ENCODE results near the gene ZFHX2.

The ZFHX2 gene

DNA sequence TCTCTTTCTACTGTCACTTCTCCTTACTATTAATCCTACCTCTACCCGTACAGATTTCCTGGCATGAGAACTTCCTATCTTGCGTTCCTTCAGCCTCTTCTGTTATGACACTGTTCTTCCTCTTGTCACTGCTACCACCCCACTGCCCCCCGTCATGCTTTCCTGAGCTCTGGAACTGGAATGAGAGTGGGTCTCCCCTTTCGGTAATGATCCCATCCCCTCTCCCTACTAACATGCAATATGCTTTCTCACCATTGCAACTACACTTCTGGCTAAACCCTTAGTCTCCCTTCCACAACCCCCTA, 20.9 kb upstream of the ZFHX2 start:
- no peak for FAIRE-seq

- FAIRE-seq = no peak
Observed at GRCh38 chr14:23571701-23572523, 20.3 kb upstream of the ZFHX2 start.

- FAIRE-seq = no peak
Observed at GRCh38 chr14:23570806-23571483, 19.4 kb upstream of the ZFHX2 start.

DNA sequence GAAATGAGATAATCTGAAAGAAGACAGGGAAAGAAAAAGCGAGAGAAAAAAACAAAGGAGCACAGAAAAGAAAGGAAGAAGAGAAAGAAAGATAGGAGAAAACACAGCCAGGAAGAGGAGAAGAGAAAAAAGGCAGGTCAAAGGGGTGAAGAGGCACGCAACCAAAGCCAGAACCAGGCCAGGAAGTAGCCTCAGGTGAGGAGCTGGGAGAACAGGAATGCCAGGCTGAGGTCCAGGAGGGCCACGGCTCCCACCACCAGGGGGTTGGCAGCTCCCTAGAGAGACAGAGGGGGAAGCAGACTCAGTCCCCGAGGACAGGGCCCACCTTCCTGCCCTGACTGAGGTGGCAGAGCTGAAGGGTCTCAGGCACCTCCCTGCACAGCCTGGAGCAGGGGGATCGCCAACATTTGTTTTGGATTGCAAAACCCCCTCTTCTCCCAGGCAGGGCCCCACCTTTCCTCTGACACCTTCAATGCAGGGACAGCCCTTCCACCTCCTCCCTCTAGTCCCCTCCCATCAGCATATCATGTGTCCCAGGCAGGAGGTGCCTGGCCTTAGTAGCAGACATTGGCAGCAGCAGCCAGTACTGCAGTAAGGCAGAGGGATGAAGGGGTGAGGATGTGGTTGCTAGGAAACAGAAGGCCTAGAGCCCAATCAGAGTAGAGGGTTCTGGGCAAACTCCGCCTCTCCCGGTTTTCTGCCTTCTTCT, 18.0 kb upstream of the ZFHX2 start:
- FAIRE-seq = no peak

DNA sequence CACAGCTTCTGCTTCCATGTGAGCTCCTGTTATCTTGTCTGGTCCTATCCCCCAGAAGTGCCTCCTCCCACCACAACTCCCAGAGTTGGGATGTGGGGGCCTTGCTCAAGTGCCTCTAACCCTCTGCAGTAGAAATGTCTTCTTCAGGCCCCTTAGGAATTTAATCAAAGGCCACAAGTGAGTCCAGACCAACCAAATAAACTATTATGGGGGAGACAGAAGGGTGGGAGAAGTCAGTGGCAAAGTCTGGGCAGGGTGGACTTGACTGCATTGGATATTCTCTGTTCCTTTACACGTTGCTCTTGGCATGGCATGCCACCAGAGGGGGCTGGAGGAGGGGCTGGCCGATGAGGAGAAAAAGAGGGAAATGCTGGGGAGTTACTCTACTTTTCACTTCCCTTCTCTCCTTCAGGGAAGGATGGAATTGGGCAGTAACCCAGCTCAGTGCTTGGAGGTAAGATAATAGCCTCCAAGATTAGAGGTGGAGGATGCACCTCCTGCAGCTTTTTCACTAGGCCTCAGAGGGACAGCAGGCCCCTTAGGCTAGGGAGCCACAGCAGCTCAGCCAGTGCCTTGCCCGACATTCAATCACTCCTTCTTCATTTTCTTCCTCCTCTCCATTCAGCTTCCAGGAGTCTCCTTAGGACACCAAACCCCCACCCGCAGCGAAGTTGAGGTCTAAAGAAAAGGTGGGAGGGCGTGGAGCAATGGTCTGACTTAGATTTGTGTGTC, 17.2 kb upstream of the ZFHX2 start:
- no peak for FAIRE-seq

- no peak for FAIRE-seq
Observed at GRCh38 chr14:23568021-23568599, 16.5 kb upstream of the ZFHX2 start.

GRCh38 chr14:23567186-23568020, 15.8 kb upstream of the ZFHX2 start, which contains the start of gene AP1G2:
TSS of gene AP1G2 (minus strand) at chr14:23567791. CDS start at chr14:23567314, 477 bp downstream.
- no peak for FAIRE-seq

DNA sequence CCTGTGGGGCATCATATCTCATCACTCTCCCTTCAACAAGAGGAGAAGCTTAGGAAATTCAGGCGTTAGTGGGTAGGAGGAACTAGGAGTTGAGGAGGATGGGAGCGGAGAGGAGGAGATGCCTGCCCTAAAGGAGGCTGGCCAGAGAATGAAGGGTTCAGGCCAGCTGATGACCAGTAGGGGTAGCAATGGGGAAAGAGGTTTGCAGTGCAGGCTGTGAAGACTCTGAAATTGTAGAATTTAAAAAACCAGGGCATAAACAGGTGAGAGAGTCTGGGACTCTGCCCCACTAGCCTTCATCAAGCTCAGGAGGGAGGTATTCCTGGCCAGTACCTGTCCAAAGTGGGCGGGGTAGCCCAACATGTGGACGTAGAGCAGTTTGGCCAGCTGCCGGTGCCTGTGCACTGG, 15.2 kb upstream of the ZFHX2 start:
- FAIRE-seq = no peak

- FAIRE-seq = no peak
Observed at GRCh38 chr14:23566112-23566777, 14.7 kb upstream of the ZFHX2 start.

- no peak for FAIRE-seq
Observed at GRCh38 chr14:23565626-23566025, 14.1 kb upstream of the ZFHX2 start.

GRCh38 chr14:23564876-23565275, 13.3 kb upstream of the ZFHX2 start:
- FAIRE-seq = no peak

- FAIRE-seq = no peak
Observed at GRCh38 chr14:23564181-23564812, 12.7 kb upstream of the ZFHX2 start.

- FAIRE-seq = no peak
Observed at GRCh38 chr14:23563473-23564180, 12.1 kb upstream of the ZFHX2 start.

DNA sequence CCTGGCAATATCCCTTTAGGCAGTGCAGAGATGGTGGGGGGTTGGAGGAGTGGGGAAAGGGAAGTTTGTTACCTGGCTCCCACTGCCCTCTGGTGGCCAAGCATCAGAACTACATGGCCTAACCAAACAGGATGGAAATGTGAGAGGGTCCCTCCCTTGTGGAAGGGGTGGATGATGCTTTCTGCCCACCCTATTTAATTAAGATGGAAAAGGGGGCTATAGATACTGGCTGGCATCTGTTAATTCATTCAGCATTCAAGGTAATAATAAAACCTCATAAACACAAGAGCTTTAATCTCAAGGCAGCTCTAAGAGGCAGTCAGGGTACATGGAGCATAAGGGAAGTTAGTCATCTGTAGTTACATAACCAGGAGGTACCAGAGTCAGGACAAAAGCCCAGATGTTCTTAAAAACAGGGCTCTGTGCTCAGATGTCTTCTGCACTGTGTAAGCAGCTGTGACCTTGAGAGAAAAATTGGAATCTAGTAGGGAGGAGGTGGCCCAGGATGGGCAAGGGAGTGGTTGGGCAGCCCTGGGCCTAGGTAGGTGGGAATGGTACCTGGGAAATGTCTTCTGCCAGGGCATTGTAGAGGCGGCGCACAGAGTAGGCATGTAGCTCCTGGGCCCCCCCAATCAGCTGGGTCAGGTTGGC, 11.4 kb upstream of the ZFHX2 start:
- FAIRE-seq = no peak

DNA sequence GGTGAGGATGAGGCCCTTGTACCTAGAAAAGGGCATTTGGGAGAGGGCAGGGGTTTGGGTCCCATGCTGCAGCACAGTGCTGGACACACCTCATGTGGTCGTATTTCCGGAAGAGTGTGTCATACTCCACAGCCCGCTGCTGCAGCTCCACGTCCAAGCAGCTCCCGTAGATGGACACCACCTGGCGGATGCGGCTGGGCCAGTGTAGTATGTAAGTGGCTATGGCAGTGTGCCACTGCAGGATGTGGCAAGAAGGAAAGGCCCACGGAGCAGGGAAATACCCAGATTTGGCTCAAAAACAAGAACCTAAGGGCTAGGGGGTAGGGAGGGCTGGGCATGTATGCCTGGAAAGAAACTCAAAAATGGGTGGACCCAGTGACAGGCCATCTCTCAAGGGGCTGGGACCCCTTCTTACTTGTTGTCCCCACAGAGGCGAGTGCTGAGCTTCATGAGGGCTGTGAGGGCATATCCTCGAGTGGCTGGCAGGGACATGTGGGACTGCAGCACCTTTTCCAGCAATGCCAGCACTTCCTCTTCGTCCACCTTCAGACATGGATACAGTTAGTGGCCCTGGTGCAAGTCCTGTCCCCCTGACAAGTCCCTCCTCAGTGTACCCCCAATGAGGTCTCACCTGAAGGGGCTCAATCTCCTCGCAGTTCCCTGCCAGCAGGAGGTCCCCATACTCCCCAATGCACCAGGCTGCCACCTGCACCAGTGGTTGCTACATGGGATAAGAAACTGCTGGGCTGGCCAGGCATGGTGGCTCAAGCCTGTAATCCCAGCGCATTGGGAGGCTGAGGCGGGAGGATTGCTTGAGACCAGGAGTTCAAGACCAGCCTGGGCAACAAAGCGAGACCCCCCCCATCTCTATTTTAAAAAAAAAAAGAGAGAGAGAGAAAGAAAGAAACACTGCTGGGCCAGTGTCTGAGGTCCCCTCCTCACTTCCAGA, 10.6 kb upstream of the ZFHX2 start:
- FAIRE-seq = no peak

- no peak for FAIRE-seq
Observed at GRCh38 chr14:23561259-23561658, 9.7 kb upstream of the ZFHX2 start.

DNA sequence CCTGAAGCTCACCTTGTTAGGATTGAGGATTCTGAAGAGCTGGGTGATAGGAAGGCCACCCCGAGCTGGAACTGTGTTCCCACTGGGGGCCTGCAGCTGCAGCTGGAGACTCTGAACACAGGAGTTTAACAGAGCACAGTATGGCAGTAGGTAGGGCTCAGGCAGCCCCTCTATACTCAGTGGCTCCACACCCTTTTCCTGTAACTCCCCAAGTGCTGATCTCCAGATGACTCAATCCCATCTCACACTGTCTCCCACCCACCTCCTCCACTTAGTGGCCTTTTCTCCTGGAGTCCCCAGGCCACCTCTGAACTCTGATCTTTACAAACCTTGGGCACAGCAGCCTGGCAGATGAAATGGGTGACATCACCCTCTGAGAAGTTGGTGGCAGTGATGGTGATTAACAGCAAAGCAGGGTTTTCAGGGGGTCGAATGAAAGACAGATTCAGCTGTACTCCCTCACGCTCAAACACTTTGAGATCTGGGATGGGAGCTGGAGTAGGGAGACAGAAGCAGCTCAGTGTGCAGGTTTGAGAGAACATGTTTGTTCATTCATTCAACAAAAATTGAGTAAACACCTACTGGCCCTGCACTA, 8.5 kb upstream of the ZFHX2 start:
- FAIRE-seq = no peak
